HepG2 (cell line): ENCODE measurements around the gene DBNDD2. TPM values are rescaled to one million over a fixed set of nuclear protein-coding genes. Genes with fewer than 3 reads are reported as not detected.

Experiments
- AKAP8 ChIP-seq: sonication (generic); formaldehyde crosslinking; IDR thresholded peaks from 2 replicates; pipeline ENCODE4 v1.5.1; 2020; ENCODE audit warnings: mild to moderate bottlenecking, missing genetic modification reagents
- ATF2 ChIP-seq: sonication (generic); formaldehyde crosslinking; IDR thresholded peaks from 2 replicates; pipeline ENCODE4 v1.4.0; 2020; ENCODE audit warnings: missing genetic modification reagents
- CERS6 ChIP-seq: sonication (generic); formaldehyde crosslinking; IDR thresholded peaks from 2 replicates; pipeline ENCODE4 v1.5.0; 2020; ENCODE audit warnings: missing genetic modification reagents
- E2F2 ChIP-seq: sonication (generic); formaldehyde crosslinking; IDR thresholded peaks from 2 replicates; pipeline ENCODE4 v1.4.0; 2020; ENCODE audit warnings: missing genetic modification reagents, borderline replicate concordance
- FOXM1 ChIP-seq: sonication (generic); formaldehyde crosslinking; IDR thresholded peaks from 2 replicates; pipeline ENCODE4 v1.5.0; 2020; ENCODE audit warnings: missing genetic modification reagents
- GPN1 ChIP-seq: sonication (generic); formaldehyde crosslinking; IDR thresholded peaks from 2 replicates; pipeline ENCODE4 v1.5.1; 2020; ENCODE audit warnings: missing genetic modification reagents, borderline replicate concordance
- NRL ChIP-seq: sonication (generic); formaldehyde crosslinking; IDR thresholded peaks from 2 replicates; pipeline ENCODE4 v1.5.0; 2020; ENCODE audit warnings: missing genetic modification reagents, mild to moderate bottlenecking, moderate library complexity, borderline replicate concordance
- PBX3 ChIP-seq: sonication (generic); formaldehyde crosslinking; IDR thresholded peaks from 2 replicates; pipeline ENCODE4 v1.8.1; 2023; ENCODE audit warnings: missing genetic modification reagents, inconsistent platforms, borderline replicate concordance
- PHF5A ChIP-seq: IDR thresholded peaks from one replicate; pipeline ENCODE4 v1.6.1; 2018; ENCODE audit warnings: low read depth, missing genetic modification reagents; ENCODE audit not compliant: unreplicated experiment
- RARA ChIP-seq: IDR thresholded peaks from 2 replicates; pipeline ENCODE4 v1.6.1; 2016; ENCODE audit warnings: missing genetic modification reagents, missing compliant biosample characterization
- SIX1 ChIP-seq: sonication (generic); formaldehyde crosslinking; IDR thresholded peaks from 2 replicates; pipeline ENCODE4 v1.4.0; 2020; ENCODE audit warnings: missing genetic modification reagents, borderline replicate concordance
- TCF12 ChIP-seq, 2 experiments: fragments of 450-650 bp in 1 of 2; sonication (generic) in 1 of 2; formaldehyde crosslinking in 1 of 2; IDR thresholded peaks; 2 replicates each; pipeline versions ENCODE4 v1.6.1 to v1.8.0; 2017 to 2022; ENCODE audit warnings: antibody characterized with exemption in 1 of 2, mild to moderate bottlenecking in 1 of 2, missing genetic modification reagents in 1 of 2, moderate library complexity in 1 of 2
- ZBTB3 ChIP-seq: sonication (generic); formaldehyde crosslinking; IDR thresholded peaks from 2 replicates; pipeline ENCODE4 v1.4.0; 2020; ENCODE audit warnings: low read depth, mild to moderate bottlenecking, moderate library complexity, missing genetic modification reagents, borderline replicate concordance
- ZFP62 ChIP-seq: sonication (generic); formaldehyde crosslinking; IDR thresholded peaks from 2 replicates; pipeline ENCODE4 v1.4.0; 2020; ENCODE audit warnings: missing genetic modification reagents
- ZMYM2 ChIP-seq: sonication (generic); formaldehyde crosslinking; IDR thresholded peaks from 2 replicates; pipeline ENCODE4 v1.8.0; 2022; ENCODE audit warnings: mild to moderate bottlenecking, missing genetic modification reagents
- ZNF550 ChIP-seq: sonication (generic); formaldehyde crosslinking; IDR thresholded peaks from 2 replicates; pipeline ENCODE4 v1.4.0; 2020; ENCODE audit warnings: mild to moderate bottlenecking, missing genetic modification reagents, borderline replicate concordance
- ZNF639 ChIP-seq: conservative IDR thresholded peaks from 2 replicates; pipeline ENCODE4 v1.6.1; 2018; ENCODE audit warnings: missing genetic modification reagents
- ZNF7 ChIP-seq: IDR thresholded peaks from 2 replicates; pipeline ENCODE4 v1.6.1; 2016; ENCODE audit warnings: missing biosample characterization, missing genetic modification reagents
- ZNF776 ChIP-seq: sonication (generic); formaldehyde crosslinking; IDR thresholded peaks from 2 replicates; pipeline ENCODE4 v1.4.0; 2020; ENCODE audit warnings: mild to moderate bottlenecking, missing genetic modification reagents
- ZNF883 ChIP-seq: sonication (generic); formaldehyde crosslinking; IDR thresholded peaks from 2 replicates; pipeline ENCODE4 v1.5.1; 2020; ENCODE audit warnings: mild to moderate bottlenecking, missing genetic modification reagents; ENCODE audit errors: not compliant biosample characterization
- ZUFSP ChIP-seq: sonication (generic); formaldehyde crosslinking; IDR thresholded peaks from 2 replicates; pipeline ENCODE4 v1.9.0; 2021; ENCODE audit warnings: missing genetic modification reagents, mild to moderate bottlenecking, borderline replicate concordance
- polyA plus RNA-seq, 8 experiments: library from polyadenylated mRNA; depleted of rRNA in 3 of 8; stranded (reverse) in 7 of 8; unstranded in 1 of 8; fragments of >200 nt; fragmentation: Illumina TruSeq in 4 of 8; extraction: Trizol in 4 of 8; gene quantifications; 2 replicates each; pipeline versions ENCODE4 v1.2.1 to v1.2.3, GENCODE V29; 2011 to 2016; ENCODE audit warnings: low read depth in 4 of 8, missing spikeins in 1 of 8, mixed read lengths in 1 of 8; ENCODE audit not compliant: insufficient read depth in 1 of 8
- total RNA-seq, 5 experiments: library from RNA; depleted of rRNA; stranded (reverse); fragments of >200 nt; fragmentation: Illumina TruSeq; extraction: Trizol; gene quantifications; 2 replicates each; pipeline ENCODE4 v1.2.3, GENCODE V29; 2016; ENCODE audit warnings: low read depth in 1 of 5

The DBNDD2 gene
- total and polyA plus RNA-seq, 2 of the 13 experiments (the other 11 are each of a cell fraction or from before 2014, with no cell fraction given) = 16.7 to 47.6 TPM

GRCh38 chr20:45373353-45374100 lies 34.6 kb upstream of the DBNDD2 start (continued):
- no peak for TF ChIP-seq AKAP8
- TF ChIP-seq ZMYM2 = no peak
- no peak for TF ChIP-seq ZNF883 (CRISPR knock-in tag)
- TF ChIP-seq SIX1 (CRISPR knock-in tag) = no peak
- no peak for TF ChIP-seq NRL (CRISPR knock-in tag)
- TF ChIP-seq ATF2 (CRISPR knock-in tag) = no peak
- no peak for TF ChIP-seq E2F2 (CRISPR knock-in tag)
- no peak for TF ChIP-seq ZUFSP (CRISPR knock-in tag)
- no peak for TF ChIP-seq GPN1 (CRISPR knock-in tag)
- TF ChIP-seq ZFP62 (CRISPR knock-in tag) = no peak
- no peak for TF ChIP-seq ZNF639
- no peak for TF ChIP-seq FOXM1 (CRISPR knock-in tag)
- TF ChIP-seq ZNF7 = no peak
- no peak for TF ChIP-seq PHF5A (CRISPR knock-in tag)
- no peak for TF ChIP-seq TCF12 (IDR thresholded peaks at IDR 0.05)
- no peak for TF ChIP-seq TCF12 (CRISPR knock-in tag; IDR thresholded peaks at IDR 0.05)
- no peak for TF ChIP-seq ZBTB3 (CRISPR knock-in tag)
- no peak for TF ChIP-seq ZNF776 (CRISPR knock-in tag)
- TF ChIP-seq PBX3 (CRISPR knock-in tag) = no peak
- TF ChIP-seq ZNF550 = no peak
- TF ChIP-seq RARA = 0 out of 2 replicates have a peak, but pooled peaks have one; percentile 8
- TF ChIP-seq CERS6 (CRISPR knock-in tag) = no peak
